GM19328 (cell line): ENCODE results near the gene BMPR2.
"Not testable (repeated sequence)": the region's sequence is repeated elsewhere in the genome, so short reads cannot be mapped to it uniquely, and the experiment has no call there.

Experiments
- ATAC-seq: cut with Tn5 transposase; IDR thresholded peaks from one replicate; pipeline ENCODE4 v1.9.1; 2021; ENCODE audit warnings: mild to moderate bottlenecking, moderate library complexity; ENCODE audit not compliant: unreplicated experiment

Gene BMPR2

DNA sequence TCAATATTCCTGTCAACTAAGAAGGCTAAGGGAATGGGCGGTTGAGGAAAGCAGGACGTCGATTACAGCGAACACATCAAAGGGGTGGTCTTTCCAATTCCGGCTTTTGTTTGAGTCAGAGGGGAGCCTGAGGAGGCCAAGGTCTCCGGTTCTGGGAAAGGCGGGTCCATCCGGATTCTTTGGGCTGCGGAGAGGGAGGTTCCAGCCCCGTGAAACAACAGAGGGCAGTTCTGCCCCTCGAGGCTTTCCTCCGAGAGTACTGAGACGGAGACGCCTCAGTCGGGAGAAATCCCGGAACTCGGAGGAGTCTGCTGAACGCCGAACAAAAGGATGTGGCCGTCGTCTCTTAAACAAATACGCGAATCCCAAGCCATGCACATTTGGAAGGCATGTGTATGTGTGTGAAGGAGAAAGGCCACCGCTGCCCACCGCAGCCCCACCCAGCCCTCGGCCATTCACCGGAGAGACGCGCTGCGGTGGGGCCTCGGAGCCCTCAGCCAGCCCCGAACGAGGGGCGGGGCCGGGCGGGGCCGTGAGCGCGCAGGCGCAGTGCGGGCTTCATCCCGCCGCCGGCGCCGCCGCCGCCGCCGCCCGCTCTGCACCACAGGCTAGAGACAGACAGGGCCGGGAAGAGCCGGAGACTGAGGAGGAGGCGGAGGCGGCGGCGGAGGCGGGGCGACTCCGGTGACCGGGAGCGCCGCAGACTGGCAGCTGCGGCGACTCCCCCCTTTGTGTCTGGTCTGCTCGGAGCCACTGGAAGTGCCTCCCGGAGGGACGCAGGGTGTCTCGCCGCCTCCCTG, at the start of gene BMPR2:
Gene BMPR2, plus strand, starts transcription at position 719 of the 800 bp plus-strand sequence. CDS start 1,148 bp downstream, outside the sequence.
- peak; percentile 80 for ATAC-seq

DNA sequence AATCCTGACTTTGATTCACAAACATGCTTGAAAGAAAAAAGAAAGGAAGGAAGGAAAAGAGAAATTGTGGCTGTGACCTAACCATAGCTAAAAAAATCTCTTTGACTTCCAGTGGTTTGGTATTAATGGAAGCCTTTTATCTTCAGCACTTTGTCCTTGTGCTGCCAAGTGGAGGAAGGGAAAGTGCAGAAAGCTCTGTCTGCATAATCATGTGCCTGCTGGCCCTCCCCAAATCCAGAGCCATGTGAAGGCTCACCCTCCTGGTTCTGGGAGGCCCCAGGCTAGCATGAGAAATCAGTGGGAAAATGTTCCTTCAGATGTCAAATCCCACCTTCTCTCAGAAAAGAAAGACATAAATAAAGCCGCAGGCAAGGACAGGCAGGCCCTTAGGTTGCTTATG, 48.3 kb upstream of the BMPR2 start:
- ATAC-seq: no peak

GRCh38 chr2:202335791-202336467, 40.2 kb upstream of the BMPR2 start:
- ATAC-seq: no peak

- ATAC-seq: no peak
These were observed 39.0 kb upstream of the BMPR2 start for GRCh38 chr2:202337151-202337550.

- no peak for ATAC-seq
These were observed 38.3 kb upstream of the BMPR2 start for GRCh38 chr2:202337706-202338346.

DNA sequence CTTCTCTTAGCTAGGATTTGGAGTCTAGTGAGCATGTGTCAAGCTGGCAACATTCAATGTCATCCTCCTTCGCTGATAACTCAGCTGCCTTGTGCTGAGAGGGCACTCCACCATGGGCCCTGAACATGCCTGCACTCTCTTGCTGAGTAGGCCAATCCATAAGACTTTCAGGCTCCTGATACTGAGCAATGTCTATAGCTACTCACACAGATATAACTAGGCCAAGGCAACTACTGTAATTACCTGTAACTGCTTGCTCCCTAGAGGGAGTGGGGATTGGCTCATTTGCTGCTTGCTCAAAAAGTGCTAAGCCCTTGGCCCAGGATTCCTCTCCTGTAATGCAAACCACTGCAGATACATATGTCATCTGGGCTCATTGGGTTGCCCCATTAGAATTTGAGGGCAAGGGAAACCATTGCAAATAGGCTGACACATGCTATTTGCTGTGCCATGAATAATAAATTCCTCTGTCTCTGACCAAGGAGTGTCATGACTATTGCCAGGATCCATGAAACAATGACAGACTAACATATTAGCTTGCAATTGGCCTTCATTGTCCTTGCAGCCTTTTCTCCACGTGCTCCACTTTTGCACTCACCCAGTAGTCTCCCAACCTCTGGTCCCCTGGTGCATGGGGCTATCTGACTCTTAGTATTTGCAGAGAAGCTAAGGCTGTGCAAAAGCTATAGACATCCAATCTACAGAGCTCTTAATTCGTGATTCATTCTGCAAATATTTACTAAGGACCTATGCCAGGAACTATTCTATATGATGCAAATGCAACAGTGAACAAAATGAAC, 36.9 kb upstream of the BMPR2 start:
- no peak for ATAC-seq

GRCh38 chr2:202344178-202344577, 31.9 kb upstream of the BMPR2 start:
- ATAC-seq: no peak

DNA sequence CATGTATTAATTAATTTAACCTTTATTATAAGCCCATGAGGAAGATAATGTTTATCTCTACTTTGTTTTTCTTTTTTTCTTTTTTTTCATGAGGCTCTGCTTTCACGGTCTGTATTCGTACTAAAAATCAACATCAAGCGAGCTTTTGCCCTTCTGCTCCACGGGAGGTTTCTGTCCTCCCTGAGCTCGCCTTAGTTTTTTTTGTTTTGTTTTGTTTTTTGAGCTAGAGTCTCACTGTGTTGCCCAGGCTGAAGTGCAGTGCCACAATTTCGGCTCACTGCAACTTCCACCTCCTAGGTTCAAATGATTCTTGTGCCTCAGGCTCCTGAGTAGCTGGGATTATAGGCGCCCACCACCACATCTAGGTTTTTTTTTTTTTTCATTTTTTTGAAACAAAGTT, 29.9 kb upstream of the BMPR2 start:
- ATAC-seq: no peak

DNA sequence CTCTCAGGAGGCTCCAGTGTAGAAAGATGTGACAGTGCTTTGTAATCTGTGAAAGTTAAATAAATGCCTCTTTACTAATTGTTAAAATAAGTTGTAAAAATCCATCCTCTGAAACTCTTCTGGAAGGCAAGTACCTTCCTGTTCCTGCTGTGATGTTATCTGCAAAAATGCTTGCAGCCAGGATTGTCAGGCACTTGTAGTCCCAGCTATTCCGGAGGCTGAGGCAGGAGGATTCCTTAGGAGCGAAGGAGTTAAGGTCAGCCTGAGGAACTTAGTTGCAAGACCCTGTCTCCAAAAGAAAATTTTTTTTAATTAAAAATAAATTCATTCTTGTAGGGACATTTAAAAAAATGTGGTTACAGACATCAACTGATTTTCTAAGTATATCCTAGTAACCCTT, 22.7 kb upstream of the BMPR2 start:
- no peak for ATAC-seq

- no peak for ATAC-seq
These were observed 20.1 kb upstream of the BMPR2 start for GRCh38 chr2:202355993-202356505.

DNA sequence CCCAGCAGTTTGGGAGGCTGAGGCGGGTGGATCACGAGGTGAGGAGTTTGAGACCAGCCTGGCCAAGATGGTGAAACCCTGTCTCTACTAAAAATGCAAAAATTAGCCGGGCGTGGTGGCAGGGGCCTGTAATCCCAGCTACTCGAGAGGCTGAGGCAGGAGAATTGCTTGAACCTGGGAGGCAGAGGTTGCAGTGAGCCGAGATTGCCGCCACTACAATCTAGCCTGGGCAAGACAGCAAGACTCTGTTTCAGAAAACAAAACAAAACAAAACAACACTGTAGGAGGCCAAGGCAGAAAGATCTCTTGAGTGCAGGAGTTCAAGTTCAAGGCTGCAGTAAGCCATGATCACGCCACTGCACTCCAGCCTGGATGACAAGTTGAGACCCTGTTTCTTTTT, 17.2 kb upstream of the BMPR2 start:
- not testable (repeated sequence) for ATAC-seq

- ATAC-seq: no peak
These were observed 15.5 kb upstream of the BMPR2 start for GRCh38 chr2:202360646-202361045.

- no peak for ATAC-seq
These were observed 15.0 kb upstream of the BMPR2 start for GRCh38 chr2:202361108-202361507.

DNA sequence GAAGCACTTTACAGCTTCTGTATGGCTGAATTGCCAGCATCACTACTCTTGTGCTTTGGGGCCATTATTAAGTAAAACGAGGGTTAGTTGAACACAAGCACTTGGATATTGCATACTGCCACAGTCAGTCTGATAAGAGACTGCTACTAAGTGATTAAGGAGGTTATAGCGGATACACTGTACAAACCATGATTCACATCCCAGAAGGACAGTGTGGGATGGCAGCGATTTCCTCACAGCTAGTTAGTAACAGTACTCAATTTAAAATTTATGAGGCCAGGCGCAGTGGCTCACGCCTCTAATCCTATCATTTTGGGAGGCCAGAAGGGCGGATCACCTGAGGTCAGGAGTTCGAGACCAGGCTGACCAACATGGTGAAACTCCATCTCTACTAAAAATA, 2.6 kb upstream of the BMPR2 start:
- ATAC-seq: no peak

- ATAC-seq: not testable (repeated sequence)
These were observed 1.7 kb upstream of the BMPR2 start for GRCh38 chr2:202374383-202374782.

DNA sequence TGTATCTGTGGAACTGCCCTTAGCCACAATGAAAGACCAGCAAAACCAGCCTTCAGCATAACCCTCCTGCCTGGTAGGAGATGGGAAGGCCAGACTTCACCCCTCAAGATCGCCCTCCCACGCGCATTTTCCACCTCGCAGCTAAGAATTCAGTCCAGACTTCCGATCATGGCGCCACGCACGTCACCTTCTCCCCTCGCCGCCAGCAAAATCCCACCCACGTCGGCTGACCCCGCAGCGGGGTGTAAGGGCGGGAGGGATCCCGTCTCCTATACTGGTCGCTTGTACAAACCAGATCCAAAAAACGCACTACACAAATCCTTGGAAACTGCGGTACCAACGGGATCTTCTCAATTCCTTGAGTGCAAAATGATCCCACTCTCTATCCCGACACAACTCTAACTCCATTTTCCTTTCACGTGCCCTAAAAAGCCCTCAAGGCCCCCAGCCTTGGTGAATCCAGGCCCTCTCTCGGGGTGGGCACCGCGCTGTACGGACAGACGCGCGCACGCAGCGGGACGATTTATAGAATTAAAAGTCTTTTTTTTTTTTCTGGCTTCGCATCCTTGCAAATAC, 1.0 kb upstream of the BMPR2 start:
- no peak for ATAC-seq

GRCh38 chr2:202376460-202377206, 506 bp downstream of the BMPR2 start:
- peak; percentile 14 for ATAC-seq

DNA sequence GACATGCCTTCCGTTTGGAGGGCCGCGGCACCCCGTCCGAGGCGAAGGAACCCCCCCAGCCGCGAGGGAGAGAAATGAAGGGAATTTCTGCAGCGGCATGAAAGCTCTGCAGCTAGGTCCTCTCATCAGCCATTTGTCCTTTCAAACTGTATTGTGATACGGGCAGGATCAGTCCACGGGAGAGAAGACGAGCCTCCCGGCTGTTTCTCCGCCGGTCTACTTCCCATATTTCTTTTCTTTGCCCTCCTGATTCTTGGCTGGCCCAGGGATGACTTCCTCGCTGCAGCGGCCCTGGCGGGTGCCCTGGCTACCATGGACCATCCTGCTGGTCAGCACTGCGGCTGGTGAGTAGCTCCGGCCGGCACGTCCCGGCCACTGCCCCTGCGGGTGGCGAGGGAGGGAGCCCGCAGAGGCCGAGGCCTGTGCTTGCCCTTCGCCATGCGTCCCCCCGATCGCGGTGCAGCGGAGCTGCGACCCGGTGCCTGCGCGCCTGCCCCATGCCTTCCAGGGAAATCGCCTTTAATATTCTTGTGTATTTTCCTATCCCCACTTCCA, 1.2 kb downstream of the BMPR2 start:
- ATAC-seq: no peak

DNA sequence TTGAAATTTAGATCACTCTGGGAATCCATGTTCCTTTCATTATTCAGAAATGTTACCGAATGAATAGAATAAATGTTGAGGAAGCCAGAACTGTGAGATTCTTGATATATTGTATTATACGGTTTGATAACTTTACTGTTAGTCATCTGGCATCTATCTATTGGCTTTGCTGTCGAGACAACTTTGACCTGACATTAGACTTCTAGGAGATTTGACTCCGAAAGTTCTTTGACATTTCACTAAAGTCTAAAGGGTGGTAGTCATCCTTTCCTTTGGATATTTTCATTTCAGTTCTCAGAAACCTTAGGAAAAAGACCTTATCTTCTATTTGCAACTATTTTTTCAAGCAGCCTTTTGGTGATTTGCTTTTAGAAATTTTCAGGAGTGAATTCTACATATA, 1.9 kb downstream of the BMPR2 start:
- ATAC-seq: no peak
